DND-41 (cell line): ENCODE measurements around the gene CDC45.

Source experiments
- EZH2 ChIP-seq: IDR thresholded peaks from 3 replicates; pipeline ENCODE4 v1.6.1; 2012; ENCODE audit warnings: borderline replicate concordance, low read depth, mild to moderate bottlenecking, moderate library complexity, low read length, inconsistent platforms; ENCODE audit not compliant: severe bottlenecking
- TF ChIP-seq, protein P1 (sequence below): IDR thresholded peaks from 2 replicates; pipeline ENCODE4 v1.5.1; 2012; ENCODE audit warnings: borderline replicate concordance, low read length, moderate library complexity, mild to moderate bottlenecking; ENCODE audit not compliant: poor library complexity, severe bottlenecking; ENCODE audit errors: extremely low read depth

DNA sequence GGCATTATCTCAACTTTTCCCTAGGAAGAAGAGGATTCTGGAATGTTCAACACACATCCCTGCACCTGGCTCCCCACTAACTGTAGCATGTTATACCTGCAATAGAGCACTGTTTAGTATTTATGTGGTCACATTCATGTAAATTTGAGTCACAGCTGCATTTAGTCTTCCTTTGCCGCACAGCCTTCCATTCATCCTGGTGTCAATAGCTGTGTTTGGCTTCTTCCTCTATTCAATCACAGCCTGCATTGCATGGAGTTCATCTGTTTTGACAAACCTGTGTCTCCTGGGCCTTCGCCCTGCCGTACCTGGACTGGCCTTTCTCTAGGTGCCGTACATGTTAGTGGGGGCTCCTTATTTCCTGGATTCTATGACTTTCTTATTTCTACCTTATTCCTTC is 28.1 kb upstream of the CDC45 start:
- TF ChIP-seq, protein P1, sequence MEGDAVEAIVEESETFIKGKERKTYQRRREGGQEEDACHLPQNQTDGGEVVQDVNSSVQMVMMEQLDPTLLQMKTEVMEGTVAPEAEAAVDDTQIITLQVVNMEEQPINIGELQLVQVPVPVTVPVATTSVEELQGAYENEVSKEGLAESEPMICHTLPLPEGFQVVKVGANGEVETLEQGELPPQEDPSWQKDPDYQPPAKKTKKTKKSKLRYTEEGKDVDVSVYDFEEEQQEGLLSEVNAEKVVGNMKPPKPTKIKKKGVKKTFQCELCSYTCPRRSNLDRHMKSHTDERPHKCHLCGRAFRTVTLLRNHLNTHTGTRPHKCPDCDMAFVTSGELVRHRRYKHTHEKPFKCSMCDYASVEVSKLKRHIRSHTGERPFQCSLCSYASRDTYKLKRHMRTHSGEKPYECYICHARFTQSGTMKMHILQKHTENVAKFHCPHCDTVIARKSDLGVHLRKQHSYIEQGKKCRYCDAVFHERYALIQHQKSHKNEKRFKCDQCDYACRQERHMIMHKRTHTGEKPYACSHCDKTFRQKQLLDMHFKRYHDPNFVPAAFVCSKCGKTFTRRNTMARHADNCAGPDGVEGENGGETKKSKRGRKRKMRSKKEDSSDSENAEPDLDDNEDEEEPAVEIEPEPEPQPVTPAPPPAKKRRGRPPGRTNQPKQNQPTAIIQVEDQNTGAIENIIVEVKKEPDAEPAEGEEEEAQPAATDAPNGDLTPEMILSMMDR = no peak
- TF ChIP-seq EZH2 = no peak
